Thymus (tissue), 11 donors: ENCODE measurements around the gene LIMS2. TPM values are rescaled to one million over a fixed set of nuclear protein-coding genes. Genes with fewer than 3 reads are reported as not detected.

Experiments
- DNase-seq, 9 donors: peaks; one replicate each; pipeline ENCODE4 v3.0.0-alpha.2; 2013; ENCODE audit warnings: low spot score in 9 of 9, low read depth in 6 of 9, missing footprints in 1 of 9
- H3K27ac ChIP-seq, 2 donors: one replicate each; pipeline ENCODE4 v1.5.1; 2013; ENCODE audit warnings: control low read depth in 1 of 2, low read depth in 1 of 2, low read length in 1 of 2, mild to moderate bottlenecking in 1 of 2, moderate library complexity in 1 of 2
- H3K27me3 ChIP-seq, 2 donors: one replicate each; pipeline ENCODE4 v1.5.1; 2013; ENCODE audit warnings: low read length in 1 of 2; ENCODE audit not compliant: control insufficient read depth in 2 of 2, insufficient read depth in 1 of 2
- H3K36me3 ChIP-seq, 2 donors: one replicate each; pipeline ENCODE4 v1.5.1; 2013; ENCODE audit warnings: low read length in 1 of 2, mild to moderate bottlenecking in 1 of 2, moderate library complexity in 1 of 2; ENCODE audit not compliant: control insufficient read depth in 2 of 2, insufficient read depth in 2 of 2
- H3K4me1 ChIP-seq, 2 donors: one replicate each; pipeline ENCODE4 v1.5.1; 2013; ENCODE audit warnings: low read length in 2 of 2; ENCODE audit not compliant: control insufficient read depth in 2 of 2, insufficient read depth in 2 of 2
- H3K4me3 ChIP-seq, 2 donors: one replicate each; pipeline ENCODE4 v1.5.1; 2013; ENCODE audit warnings: low read length in 2 of 2, control low read depth in 1 of 2, mild to moderate bottlenecking in 1 of 2
- H3K9me3 ChIP-seq, 2 donors: one replicate each; pipeline ENCODE4 v1.5.1; 2013; ENCODE audit warnings: low read length in 1 of 2, mild to moderate bottlenecking in 1 of 2; ENCODE audit not compliant: control insufficient read depth in 2 of 2, insufficient read depth in 1 of 2
- WGBS: extraction: QIAGEN DNeasy Blood & Tissue Kit; methylation state at CpG from one replicate; pipeline ENCODE4 v1.1.7; 2013; 5-methylcytosine and 5-hydroxymethylcytosine counted together
- polyA plus RNA-seq: library from polyadenylated mRNA; stranded (reverse); fragments of 200-250 nt; gene quantifications from one replicate; pipeline ENCODE4 v1.2.3, GENCODE V29; 2013
- total RNA-seq: library from RNA; stranded (reverse); fragments of 120-200 nt; gene quantifications from one replicate; pipeline ENCODE4 v1.2.4, GENCODE V29; 2013
- donor health status: healthy.

The LIMS2 gene
- total and polyA plus RNA-seq, 2 donors: 8.7 to 45.1 TPM

- H3K27ac ChIP-seq: no peak overlapping the region
- peaks cover 2 to 4% of the 10 kb centered on the region in 2 donors for H3K4me1 ChIP-seq
- no peaks in the 10 kb centered on the region for H3K27me3 ChIP-seq
- 98% methylated on average over 9 of the region's 9 CpGs for WGBS
- no peak for DNase-seq
- peaks cover 0 to 12% of the 10 kb centered on the region in 2 donors for H3K9me3 ChIP-seq
- no peaks in the 10 kb centered on the region for H3K36me3 ChIP-seq
- no peak overlapping the region for H3K4me3 ChIP-seq
These were observed 19.7 kb upstream of the LIMS2 start for GRCh38 chr2:127694986-127695385.

- Histone ChIP-seq H3K9me3 (peaks cover 0 to 23% of the 10 kb centered on the region in 2 donors), H3K27me3 (no peaks in the 10 kb centered on the region), H3K36me3 (no peaks in the 10 kb centered on the region), H3K27ac (no peak overlapping the region), H3K4me3 (no peak overlapping the region), H3K4me1 (peaks cover 2 to 4% of the 10 kb centered on the region in 2 donors)
- no peak for DNase-seq
- 96% methylated on average over 2 of the region's 2 CpGs for WGBS
These were observed 15.4 kb upstream of the LIMS2 start for GRCh38 chr2:127690696-127691095.

- Histone ChIP-seq H3K36me3 (no peaks in the 10 kb centered on the region), H3K4me1 (no peaks in the 10 kb centered on the region), H3K27ac (no peak overlapping the region), H3K4me3 (no peak overlapping the region), H3K9me3 (peaks cover 0 to 23% of the 10 kb centered on the region in 2 donors), H3K27me3 (no peaks in the 10 kb centered on the region)
- DNase-seq: no peak
- WGBS: 92% methylated on average over 1 of the region's 1 CpG
These were observed 13.1 kb upstream of the LIMS2 start for GRCh38 chr2:127688405-127688804.

- Histone ChIP-seq H3K4me1 (peaks cover 0 to 6% of the 10 kb centered on the region in 2 donors), H3K27me3 (peaks cover 0 to 8% of the 10 kb centered on the region in 2 donors), H3K4me3 (no peak overlapping the region), H3K27ac (no peak overlapping the region), H3K9me3 (peaks cover 0 to 15% of the 10 kb centered on the region in 2 donors), H3K36me3 (no peaks in the 10 kb centered on the region)
- no peak for DNase-seq
- WGBS: 93% methylated on average over 8 of the region's 8 CpGs
These were observed 10.2 kb upstream of the LIMS2 start for GRCh38 chr2:127685410-127686080.

GRCh38 chr2:127683757-127684156, 8.4 kb upstream of the LIMS2 start:
- H3K4me3 ChIP-seq: no peak overlapping the region
- peaks cover 0 to 16% of the 10 kb centered on the region in 2 donors for H3K27me3 ChIP-seq
- H3K9me3 ChIP-seq: peaks cover 0 to under 1% of the 10 kb centered on the region in 2 donors
- WGBS: 98% methylated on average over 15 of the region's 15 CpGs
- DNase-seq: no peak
- H3K27ac ChIP-seq: no peak overlapping the region
- H3K36me3 ChIP-seq: no peaks in the 10 kb centered on the region
- peaks cover 0 to 12% of the 10 kb centered on the region in 2 donors for H3K4me1 ChIP-seq

- peaks cover 0 to 12% of the 10 kb centered on the region in 2 donors for H3K4me1 ChIP-seq
- H3K9me3 ChIP-seq: no peaks in the 10 kb centered on the region
- no peak for DNase-seq
- peaks cover 0 to 23% of the 10 kb centered on the region in 2 donors for H3K27me3 ChIP-seq
- H3K36me3 ChIP-seq: no peaks in the 10 kb centered on the region
- H3K27ac ChIP-seq: no peak overlapping the region
- no peak overlapping the region for H3K4me3 ChIP-seq
These were observed 7.7 kb upstream of the LIMS2 start for GRCh38 chr2:127683056-127683455.

GRCh38 chr2:127681976-127682857, 6.9 kb upstream of the LIMS2 start:
- Histone ChIP-seq H3K27me3 (peaks cover 4 to 31% of the 10 kb centered on the region in 2 donors), H3K4me3 (no peak overlapping the region), H3K4me1 (peaks cover 0 to 12% of the 10 kb centered on the region in 2 donors), H3K27ac (no peak overlapping the region), H3K36me3 (no peaks in the 10 kb centered on the region), H3K9me3 (no peaks in the 10 kb centered on the region)
- DNase-seq: no peak
- 97% methylated on average over 6 of the region's 6 CpGs for WGBS

GRCh38 chr2:127681288-127681804, 6.0 kb upstream of the LIMS2 start:
- H3K27me3 ChIP-seq: peaks cover 4 to 39% of the 10 kb centered on the region in 2 donors
- H3K9me3 ChIP-seq: no peaks in the 10 kb centered on the region
- no peaks in the 10 kb centered on the region for H3K36me3 ChIP-seq
- peaks cover 0 to 12% of the 10 kb centered on the region in 2 donors for H3K4me1 ChIP-seq
- H3K4me3 ChIP-seq: no peak overlapping the region
- DNase-seq: no peak
- 66% methylated on average over 25 of the region's 25 CpGs for WGBS
- H3K27ac ChIP-seq: no peak overlapping the region
